WI38 (cell line): Measurements from ENCODE around the gene NIT1.

Source experiments
- H3K4me3 ChIP-seq: 2 replicates; pipeline ENCODE4 v1.5.1; 2011; ENCODE audit warnings: low read depth, mild to moderate bottlenecking, control low read depth, low read length
- CTCF ChIP-seq: IDR thresholded peaks from 2 replicates; pipeline ENCODE4 v1.5.1; 2012; ENCODE audit warnings: low read depth, mild to moderate bottlenecking, control low read depth, low read length

NIT1 gene

DNA sequence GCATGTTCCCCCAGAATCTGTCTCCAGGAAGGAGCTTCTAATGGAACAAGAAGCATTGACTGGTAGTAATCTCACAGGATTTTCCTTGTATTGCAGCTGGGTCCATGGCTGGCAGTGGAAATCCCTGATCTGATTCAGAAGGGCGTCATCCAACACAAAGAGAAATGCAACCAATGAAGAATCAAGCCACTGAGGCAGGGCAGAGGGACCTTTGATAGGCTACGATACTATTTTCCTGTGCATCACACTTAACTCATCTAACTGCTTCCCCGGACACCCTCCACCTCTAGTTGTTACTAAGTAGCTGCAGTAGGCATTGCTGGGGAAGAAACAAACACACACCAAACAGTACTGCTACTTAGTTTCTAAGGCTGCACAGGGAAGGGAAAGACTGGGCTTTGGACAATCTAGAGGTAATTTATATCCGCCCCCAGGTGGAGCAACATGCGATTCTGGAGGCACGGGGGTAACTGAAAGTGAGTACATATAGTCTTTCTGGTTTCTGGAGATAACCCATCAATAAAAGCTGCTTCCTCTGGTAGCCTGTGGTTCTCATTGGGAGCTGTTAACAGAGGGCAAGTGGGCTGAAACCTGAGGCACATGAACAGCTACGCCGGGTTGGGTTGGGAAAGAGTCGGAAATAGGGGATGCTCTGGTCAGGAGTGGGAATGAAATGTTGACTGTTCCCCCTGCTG is 40.6 kb downstream of the NIT1 start:
- no peak for TF ChIP-seq CTCF
- peak overlapping the region; percentile 85; the same call in 1 of the 2 replicates for H3K4me3 ChIP-seq

- no peak for TF ChIP-seq CTCF
- peak within 1 kb of the TSS; percentile 85 for H3K4me3 ChIP-seq
Observed at GRCh38 chr1:161159087-161159912, 41.4 kb downstream of the NIT1 start, which contains the start of gene USP21. USP21 (plus strand) TSS chr1:161159500; CDS start chr1:161160641, 1,141 bp downstream.

DNA sequence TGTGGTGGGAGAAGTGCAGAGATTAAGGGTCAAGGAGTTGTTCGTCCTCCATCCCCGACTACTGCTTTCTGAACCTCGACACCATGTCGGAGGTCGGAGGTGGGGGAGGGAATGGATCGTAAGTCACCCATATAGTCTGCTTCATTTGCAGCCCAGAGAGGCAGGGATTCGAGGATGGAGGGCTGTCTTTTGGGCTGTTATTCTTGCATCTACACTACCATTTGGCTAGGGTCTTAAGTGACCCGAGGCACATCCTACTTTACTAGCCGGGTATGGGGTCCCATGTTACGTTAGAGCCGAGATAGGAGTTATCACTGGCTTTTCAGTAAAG is 42.0 kb downstream of the NIT1 start:
- H3K4me3 ChIP-seq: peak overlapping the region; percentile 85
- no peak for TF ChIP-seq CTCF

- H3K4me3 ChIP-seq: no peak overlapping the region; the same call in 1 of the 2 replicates
- no peak for TF ChIP-seq CTCF
Observed at GRCh38 chr1:161160671-161161145, 42.8 kb downstream of the NIT1 start.

DNA sequence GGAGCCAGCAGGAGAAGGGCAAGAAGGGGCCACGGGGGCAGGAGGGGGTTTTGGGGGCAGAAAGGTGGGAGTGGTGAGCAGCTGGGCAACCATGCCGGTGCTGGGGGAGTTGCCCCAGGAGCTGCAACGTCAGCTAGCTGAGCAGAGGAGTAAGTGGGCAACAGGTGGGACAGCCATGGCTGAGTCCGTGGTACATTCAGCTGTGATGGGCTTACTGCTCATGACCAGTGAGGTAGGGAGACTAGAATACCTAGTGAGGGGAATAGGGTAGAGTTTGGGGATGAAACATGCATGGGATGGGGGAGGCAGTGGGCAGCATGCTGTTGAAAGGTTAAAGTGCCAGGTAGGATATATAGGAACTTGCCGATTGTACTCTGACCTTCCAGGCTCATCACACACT is 43.7 kb downstream of the NIT1 start:
- TF ChIP-seq CTCF: no peak
- H3K4me3 ChIP-seq: no peak overlapping the region

DNA sequence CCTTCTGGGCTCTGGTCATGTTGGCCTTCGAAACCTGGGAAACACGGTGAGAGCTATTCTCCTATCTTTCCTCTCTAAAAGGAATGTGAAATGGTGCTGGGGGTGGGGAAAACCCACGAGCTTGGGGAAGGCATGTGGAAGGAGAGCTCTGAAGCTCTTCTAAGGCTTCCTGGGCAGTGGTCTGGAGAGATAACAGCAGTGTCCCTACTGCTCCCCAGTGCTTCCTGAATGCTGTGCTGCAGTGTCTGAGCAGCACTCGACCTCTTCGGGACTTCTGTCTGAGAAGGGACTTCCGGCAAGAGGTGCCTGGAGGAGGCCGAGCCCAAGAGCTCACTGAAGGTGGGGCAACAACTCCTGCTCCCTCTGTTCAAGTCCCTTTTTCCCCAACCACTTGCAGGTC is 44.1 kb downstream of the NIT1 start:
- H3K4me3 ChIP-seq: no peak overlapping the region
- TF ChIP-seq CTCF: no peak

GRCh38 chr1:161162806-161163205 is 44.9 kb downstream of the NIT1 start:
- TF ChIP-seq CTCF: no peak

More at GRCh38 chr1:161162806-161163205, 44.9 kb downstream of the NIT1 start:
- no peak overlapping the region for H3K4me3 ChIP-seq
